GM18511 (cell line): ENCODE data around the gene CA6.
A peak's percentile ranks its signal among the peaks of the same experiment; 100 is the strongest.
"Not testable (repeated sequence)": the region's sequence is repeated elsewhere in the genome, so short reads cannot be mapped to it uniquely, and the experiment has no call there.

Experiments
- ATAC-seq: cut with Tn5 transposase; IDR thresholded peaks from one replicate; pipeline ENCODE4 v1.9.1; 2021; ENCODE audit warnings: mild to moderate bottlenecking, moderate library complexity; ENCODE audit not compliant: unreplicated experiment

CA6 gene

DNA sequence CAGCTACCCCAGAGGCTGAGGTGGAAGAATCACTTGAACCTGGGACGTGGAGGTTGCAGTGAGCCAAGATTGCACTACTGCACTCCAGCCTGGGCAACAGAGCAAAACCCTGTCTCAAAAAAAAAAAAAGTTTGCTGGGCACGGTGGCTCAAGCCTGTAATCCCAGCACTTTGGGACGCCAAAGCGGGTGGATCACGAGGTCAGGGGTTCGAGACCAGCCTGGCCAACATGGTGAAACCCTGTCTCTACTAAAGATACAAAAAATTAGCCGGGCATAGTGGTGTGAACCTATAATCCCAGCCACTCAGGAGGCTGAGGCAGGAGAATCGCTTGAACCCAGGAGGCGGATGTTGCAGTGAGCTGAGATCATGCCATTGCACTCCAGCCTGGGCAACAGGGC lies 23.2 kb downstream of the CA6 start:
- not testable (repeated sequence) for ATAC-seq

DNA sequence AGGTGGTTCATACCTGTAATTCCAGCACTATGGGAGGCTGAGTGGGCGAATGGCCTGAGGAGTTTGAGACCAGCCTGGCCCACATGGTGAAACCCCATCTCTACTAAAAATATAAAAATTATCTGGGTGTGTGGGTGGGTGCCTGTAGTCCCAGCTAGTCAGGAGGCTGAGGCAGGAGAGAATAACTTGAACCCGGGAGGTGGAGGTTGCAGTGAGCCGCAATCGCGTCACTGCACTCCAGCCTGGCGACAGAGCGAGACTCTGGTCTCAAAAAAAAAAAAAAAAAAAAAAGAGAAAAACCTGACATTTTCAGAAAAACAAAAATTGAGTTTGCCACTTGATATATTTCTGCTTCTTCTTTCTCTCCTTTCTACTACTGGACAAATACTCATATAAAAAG lies 24.3 kb downstream of the CA6 start:
- no peak for ATAC-seq

DNA sequence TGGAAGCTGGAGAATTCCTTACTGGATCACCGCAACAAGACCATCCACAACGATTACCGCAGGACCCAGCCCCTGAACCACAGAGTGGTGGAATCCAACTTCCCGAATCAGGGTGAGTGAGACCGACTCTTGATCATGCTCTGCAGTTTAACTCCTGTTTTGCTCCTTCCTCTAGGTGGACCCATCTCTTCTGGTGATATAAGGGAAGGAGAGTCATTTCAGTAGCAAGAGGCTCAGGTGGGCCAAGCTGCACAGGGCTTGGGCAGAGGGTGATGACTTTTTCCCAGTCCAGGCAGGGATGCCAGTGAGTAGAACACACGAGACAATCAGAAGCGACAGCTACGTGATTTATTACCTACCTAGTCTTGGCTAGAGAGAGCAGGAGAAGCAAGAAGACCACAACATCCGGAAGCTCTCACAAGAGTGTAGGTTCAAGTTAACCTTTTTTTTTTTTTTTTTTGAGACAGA lies 25.2 kb downstream of the CA6 start:
- peak; percentile 43 for ATAC-seq

DNA sequence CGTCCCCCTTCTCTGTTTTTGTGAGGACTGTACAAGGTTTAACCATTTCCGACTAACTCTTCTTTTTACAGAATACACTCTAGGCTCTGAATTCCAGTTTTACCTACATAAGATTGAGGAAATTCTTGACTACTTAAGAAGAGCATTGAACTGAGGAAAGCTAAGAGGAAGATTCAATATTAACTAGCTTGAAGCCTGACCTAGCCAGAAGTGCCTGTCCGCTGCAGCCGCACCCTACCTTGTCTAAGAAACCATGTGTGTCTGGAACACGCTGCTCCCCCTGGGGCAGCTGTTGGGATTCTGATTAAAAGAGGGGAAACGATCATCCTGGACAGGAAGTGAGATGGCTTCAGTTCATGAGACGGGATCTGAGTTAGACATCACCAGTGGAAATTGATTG lies 28.9 kb downstream of the CA6 start:
- no peak for ATAC-seq

DNA sequence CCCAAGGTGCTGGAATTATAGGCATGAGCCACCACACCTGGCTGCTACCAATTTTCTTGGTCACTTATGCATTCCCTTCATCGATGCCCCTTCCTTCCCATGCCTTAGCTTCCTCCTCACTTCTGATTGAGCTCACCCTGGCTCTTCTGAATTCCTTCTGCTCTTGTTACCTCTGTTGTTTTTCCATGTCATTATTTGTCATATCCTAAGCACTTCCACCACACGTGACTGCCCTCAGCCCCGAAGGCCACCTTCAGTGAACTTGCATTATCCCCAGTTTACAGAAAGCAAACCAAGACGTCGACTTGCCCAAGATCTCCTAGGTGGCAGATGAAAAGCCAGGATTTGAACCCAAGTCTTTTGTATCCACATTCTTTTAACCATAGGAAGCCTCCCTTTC lies 30.7 kb downstream of the CA6 start:
- ATAC-seq = no peak

DNA sequence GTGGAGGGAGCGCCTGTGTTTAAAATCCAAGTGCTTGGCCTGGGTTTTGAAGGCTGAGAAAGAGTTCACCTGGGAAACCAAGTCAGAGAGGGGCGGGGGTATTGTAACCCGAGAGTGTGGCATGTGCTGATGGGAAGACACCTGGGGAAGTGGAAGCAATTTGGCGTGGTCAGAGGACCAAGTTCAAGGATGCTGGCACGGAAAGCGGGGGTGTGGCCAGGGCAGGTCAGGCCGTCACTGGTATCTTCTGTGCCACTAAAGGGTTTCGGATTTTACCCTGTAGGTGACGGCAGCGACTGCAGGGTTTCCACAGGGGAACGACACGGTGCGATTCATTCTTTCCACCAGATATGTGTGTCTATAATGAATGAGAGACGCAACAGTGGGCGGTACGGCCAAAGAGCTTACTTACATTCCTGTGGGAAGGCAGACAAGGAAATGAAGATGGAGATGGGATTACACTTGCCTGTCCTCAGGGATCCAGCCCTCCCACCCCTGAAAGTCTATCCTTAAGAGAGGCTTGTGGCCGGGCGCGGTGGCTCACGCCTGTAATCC lies 31.3 kb downstream of the CA6 start:
- ATAC-seq = no peak

DNA sequence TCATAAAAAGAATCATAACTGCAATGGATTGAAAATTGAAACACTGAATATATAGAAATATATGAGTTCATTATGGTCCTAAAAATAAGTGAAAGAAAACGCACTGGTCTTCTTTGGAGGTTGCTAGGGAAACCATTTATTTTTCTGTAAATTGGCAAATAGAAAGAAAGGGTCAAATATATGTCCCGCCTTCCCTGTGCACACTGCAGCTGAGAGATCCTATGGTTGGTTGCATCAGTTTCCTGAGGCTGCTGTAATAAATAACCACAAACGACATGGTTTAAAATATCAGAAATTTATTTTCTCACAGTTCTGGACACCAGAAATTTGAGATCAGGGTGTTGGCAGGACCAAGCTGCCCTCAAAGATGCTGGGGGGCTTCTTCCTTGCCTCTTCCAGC lies 35.0 kb downstream of the CA6 start:
- no peak for ATAC-seq

DNA sequence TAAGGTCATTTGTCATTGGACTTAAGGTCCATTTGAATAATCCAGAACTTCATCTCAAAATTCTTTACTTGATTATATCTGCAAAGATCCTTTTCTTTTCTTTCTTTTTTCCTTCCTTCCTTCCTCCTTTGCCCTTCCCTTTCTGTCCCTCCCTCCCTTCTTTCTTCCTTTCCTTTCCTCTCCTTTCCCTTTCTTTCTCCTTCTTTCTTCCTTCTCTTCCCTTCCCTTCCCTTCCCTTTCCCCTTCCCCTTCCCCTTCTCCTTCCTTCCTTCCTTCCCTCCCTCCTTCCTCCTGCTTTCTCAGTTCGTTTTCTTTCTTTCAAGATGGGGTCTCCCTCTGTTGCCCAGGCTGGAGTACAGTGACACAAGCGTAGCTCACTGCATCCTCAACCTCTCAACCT lies 35.5 kb downstream of the CA6 start:
- no peak for ATAC-seq

DNA sequence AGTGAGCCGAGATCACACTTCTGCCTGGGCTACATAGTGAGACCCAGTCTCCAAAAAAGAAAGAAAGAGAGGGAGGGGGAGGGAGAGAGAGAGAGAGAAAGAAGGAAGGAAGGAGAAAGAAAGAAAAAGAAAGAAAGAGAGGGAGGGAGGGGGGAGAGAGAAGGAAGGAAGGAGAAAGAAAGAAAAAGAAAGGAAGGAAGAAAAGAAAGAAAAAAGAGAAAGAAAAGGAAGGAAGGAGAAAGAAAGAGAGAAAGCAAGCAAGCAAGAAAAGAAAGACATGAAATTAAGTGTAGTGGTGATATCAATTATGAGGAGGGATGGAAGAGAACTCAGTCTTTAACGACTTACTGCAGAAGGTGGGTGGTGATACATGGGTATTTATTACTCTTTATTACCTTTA lies 38.5 kb downstream of the CA6 start:
- ATAC-seq = no peak

DNA sequence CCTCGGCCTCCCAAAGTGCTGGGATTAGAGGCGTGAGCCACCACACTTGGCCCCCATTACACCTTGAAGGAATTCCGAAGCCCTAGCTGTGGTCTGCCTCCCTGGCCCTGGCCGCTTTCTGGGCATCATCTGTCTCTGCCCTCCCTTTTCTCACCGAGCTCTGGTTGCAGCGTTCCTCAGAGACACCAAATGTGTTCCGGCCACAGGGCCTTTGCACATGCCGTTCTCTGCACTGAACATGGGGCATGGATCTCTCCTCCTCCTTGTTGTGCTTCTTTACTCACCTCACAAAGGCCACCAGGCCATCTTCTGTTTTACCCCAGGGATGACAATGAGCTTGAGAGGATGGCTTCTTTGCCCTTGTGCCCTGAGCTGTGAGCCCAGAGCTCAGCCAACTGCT lies 39.3 kb downstream of the CA6 start:
- no peak for ATAC-seq

DNA sequence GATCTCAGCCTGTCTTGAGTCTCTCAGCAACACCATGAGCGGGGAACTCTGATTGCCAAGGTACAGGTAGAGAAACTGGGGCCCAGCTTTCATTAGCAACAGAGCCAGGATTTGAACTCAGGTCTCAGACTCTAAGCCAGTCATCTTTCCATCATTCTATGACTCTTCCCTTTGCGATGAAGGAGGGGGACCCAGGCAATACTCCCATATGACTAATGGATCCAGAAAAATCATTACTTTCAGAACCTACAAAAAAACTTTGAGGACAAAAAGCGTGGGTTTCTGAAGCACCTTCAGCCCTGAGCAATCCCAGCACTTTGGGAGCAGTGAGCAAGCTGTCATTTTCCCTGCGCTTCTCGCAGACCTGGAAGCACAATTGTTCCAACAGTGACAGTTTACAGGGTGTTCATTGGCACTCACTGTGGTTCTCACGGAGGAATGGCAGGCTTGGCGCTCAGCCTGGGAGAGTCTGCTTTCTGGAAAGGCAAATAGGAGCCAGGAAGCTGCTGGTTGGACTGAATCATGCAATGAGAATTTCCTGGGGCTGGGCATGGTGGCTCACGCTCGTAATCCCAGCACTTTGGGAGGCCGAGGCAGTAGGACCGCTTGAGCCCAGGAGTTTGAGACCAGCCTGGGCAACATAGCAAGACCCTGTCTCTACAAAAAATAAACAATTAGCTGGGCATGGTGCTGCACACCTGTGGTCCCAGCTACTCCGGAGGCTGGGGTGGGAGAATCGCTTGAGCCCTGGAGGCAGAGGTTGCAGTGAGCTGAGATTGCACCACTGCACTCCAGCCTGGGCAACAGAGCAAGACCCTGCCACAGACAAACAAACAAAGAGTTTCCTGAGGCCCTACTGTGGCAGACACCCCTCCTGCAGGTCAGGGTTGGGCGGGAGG lies 40.5 kb downstream of the CA6 start:
- no peak for ATAC-seq

DNA sequence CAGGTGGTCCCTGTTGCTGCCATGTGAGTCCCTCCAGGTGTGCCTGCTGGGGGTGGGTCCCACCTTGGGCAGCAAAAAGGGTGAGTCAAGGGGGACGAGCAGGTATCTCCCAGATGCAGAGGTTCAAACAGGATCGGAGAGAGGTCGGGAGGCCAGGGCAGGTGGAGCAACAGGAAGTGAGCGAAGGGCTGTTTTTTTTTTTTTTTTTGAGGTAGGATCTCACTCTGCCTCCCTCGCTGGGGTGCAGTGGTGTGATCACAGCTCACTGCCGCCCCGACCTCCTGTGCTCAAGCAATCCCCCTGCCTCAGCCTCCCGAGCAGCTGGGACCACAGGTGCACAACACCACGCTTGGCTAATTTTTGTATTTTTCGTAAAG lies 41.1 kb downstream of the CA6 start:
- no peak for ATAC-seq

DNA sequence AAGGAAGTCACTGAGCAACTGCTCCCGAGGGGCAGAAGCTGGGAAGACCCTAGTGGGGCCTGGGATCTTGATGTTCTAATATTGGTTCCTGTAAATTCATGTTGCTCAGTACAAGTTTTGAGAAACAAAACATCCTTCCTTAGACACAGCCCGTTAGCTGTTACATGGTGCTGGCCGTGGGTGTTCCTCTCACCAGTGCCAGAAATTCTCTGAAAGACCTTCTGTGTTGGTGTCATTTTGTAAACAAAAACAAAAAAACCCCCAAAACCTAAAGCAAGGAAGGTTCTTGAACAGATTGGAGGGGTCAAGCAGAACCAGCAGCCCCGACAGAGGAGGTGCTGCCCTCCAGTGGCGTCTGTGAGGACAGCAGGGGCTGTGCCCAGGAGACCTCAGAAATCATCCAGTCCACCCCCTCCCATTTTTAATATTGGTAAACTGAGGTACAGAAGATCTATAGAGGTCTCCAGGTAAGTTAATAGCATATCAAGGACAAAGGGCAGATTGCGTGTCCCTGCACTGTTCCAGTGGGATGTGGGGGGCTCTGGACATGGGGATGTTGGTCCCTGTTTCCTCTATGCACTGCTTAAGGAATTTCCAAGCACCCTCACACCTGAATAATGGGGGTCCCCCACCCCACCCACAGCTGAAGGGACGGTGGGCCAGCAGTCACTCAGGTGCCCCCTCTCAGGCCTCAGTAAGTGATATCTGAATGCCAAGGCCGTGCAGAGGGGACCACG lies 42.4 kb downstream of the CA6 start:
- ATAC-seq = no peak

DNA sequence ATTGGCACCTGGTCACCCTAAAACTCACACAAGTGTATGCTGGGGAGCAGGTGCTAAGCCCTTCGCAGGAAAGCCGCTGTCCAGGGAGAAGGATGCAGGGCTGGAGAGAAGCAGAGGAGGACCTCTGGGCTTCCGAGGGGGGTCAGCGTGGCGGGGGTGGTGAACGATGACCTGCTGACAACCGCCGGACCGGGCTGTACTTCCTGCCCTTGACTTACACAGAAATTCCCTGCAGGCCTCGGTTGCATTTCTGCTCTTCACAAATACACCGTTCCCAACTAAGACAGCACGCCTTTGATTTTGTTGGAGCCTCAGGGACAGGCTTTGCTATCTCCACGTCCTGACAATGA lies 42.9 kb downstream of the CA6 start:
- no peak for ATAC-seq

DNA sequence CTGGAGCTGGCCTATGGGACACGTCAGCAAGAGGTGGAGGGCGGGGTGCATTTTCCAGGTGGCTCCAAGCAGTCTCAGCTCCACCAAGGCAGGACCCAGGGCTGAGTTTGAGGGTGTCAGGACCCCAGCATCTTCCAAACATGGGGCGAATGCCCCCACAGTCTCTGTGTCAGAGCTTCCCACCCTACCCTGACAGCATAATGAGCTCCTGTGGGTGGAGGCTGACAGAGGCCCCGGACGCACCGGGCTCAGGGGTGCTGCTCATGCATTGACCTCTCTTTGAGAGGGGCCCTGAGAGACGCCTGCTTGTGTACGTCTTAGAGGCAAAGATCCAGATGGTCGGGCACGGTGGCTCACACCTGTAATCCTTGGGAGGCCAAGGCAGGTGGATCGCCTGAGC lies 43.4 kb downstream of the CA6 start:
- no peak for ATAC-seq

DNA sequence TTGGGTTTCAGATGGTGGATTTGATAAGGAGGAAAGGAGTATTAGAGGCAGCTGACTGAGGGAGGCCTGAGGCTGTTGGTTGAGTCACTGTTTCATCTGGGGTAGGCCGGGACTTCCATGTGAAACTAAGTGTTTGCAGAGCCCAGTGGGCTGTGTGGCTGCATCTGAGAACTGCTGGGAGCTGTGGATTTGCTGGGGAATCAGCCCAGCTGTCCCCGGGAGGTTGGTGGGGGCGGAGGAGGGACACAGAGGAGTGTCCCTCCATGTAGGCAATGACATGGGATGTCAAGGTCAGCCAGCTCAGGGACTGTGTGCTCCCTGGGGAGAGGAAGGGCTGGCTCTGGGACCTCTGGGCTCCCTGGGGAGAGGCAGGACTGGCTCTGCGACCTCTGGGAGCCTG lies 44.2 kb downstream of the CA6 start:
- no peak for ATAC-seq

DNA sequence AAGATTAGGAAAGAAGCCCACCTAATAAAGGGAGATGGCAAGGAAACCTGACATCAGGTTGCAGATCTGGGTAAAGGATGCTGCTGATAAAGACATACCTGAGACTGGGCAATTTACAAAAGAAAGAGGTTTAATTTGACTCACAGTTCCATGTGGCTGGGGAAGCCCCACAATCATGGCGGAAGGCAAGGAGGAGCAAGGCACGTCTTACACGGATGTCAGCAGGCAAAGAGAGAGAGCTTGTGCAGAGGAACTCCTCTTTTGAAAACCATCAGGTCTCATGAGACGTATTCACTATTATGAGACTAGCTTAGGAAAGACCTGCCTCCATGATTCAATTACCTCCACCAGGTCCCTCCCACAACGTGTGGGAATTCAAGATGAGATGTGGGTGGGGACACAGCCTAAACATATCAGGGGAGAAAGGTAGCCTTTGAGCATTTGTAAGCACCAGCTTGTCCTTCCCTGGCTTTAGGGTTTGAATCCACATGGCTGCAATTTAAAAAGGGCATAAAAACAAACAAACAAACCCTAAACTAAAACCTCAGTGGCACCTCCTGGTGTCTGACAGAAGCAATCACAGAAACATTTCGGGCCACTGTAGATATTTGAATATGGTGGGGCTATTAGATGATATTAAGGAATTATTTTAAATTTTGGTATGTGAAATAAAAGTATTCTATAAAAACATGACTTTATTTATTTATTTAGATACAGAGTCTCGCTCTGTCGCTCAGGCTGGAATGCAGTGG lies 47.4 kb downstream of the CA6 start:
- no peak for ATAC-seq

DNA sequence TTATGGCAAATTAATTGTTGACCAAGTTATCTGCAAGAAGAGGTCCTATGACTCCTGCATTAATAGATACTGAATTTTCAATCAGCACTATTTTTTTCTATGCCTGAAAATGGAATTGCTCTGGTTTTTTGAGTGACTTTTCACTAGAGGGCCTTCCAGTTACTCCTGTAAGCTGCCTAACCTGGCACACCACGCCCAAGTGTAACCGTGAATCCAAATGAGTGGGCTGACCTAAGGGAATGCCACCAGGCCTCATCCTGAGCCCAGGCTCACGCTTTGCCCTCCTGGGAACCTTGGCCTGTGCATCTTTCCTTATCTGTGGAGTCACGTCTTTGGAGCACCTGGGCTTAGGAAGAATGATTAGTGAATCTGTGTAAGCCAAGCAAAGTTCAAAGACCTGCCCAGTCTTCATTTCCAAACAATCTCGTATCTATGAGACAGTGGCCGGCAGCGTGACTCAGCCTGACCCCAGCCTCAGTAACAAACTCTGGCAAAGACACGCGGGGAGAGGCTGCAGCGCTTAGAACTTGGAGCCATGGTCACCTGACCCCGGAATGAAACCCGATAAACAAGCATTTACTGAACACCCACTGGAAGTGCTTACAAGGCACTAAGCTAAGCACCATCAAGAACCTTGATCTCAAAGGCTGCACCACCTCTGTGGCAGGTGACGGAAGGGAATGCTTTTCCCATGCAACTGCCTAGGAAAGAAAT lies 48.5 kb downstream of the CA6 start:
- ATAC-seq = not testable (repeated sequence)

DNA sequence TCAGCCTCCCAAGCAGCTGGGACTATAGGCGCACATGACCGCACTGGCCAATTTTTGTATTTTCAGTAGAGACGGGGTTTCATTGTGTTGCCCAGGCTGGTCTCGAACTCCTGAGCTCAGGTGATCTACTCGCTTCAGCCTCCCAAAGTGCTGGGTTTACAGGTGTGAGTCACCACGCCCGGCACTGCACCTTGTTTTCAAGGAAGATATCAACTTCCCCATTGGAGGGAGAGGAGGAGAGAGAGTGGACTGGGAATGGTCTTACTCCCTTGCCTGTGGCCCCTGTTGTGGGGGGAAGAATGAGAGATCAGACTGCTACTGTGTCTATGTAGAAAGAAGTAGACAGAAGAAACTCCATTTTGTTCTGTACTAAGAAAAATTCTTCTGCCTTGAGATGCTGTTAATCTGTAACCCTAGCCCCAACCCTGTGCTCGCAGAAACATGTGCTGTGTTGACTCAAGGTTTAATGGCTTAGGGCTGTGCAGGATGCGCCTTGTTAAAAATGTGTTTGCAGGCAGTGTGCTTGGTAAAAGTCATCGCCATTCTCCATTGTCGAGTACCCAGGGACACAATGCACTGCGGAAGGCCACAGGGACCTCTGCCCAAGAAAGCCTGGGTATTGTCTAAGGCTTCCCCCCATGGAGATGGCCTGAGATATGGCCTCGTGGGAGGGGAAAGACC lies 56.0 kb downstream of the CA6 start:
- ATAC-seq = not testable (repeated sequence)

DNA sequence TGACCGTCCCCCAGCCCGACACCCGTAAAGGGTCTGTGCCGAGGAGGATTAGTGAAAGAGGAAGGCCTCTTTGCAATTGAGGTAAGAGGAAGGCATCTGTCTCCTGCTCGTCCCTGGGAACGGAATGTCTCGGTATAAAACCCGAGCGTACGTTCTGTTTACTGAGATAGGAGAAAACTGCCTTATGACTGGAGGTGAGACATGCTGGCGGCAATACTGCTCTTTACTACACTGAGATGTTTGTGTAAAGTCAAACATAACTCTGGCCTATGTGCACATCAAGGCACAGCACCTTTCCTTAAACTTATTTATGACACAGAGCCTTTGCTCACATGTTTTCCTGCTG lies 56.5 kb downstream of the CA6 start:
- ATAC-seq = not testable (repeated sequence)
